Large intestine (tissue), 3 donors: ENCODE data around the gene OR4K17. TPM values are rescaled to one million over a fixed set of nuclear protein-coding genes. Genes with fewer than 3 reads are reported as not detected.
"Not testable (repeated sequence)": the region's sequence is repeated elsewhere in the genome, so short reads cannot be mapped to it uniquely, and the experiment has no call there.

Experiments used
- DNase-seq, 2 donors: peaks; one replicate each; pipeline versions ENCODE4 v3.0.0 to v3.0.0-alpha.2; 2013
- H3K27ac ChIP-seq: one replicate; pipeline ENCODE4 v1.5.1; 2013; ENCODE audit warnings: low read length
- H3K27me3 ChIP-seq: 2 replicates; pipeline ENCODE4 v1.6.1; 2013; ENCODE audit warnings: low read length; ENCODE audit not compliant: control insufficient read depth, insufficient read depth
- H3K36me3 ChIP-seq: 2 replicates; pipeline ENCODE4 v1.6.1; 2013; ENCODE audit warnings: low read length; ENCODE audit not compliant: control insufficient read depth, insufficient read depth
- H3K4me1 ChIP-seq: one replicate; pipeline ENCODE4 v1.6.1; 2013; ENCODE audit warnings: low read length; ENCODE audit not compliant: control insufficient read depth, insufficient read depth
- H3K4me3 ChIP-seq: one replicate; pipeline ENCODE4 v1.5.1; 2013; ENCODE audit warnings: low read length
- H3K9me3 ChIP-seq: one replicate; pipeline ENCODE4 v1.6.1; 2013; ENCODE audit warnings: mild to moderate bottlenecking, low read depth, low read length, moderate library complexity; ENCODE audit not compliant: control insufficient read depth
- polyA plus RNA-seq: library from polyadenylated mRNA; unstranded; fragments of 120-200 nt; gene quantifications from one replicate; pipeline ENCODE4 v1.2.1, GENCODE V29; 2013

The OR4K17 gene
- polyA plus RNA-seq, 1 donor = not detected

DNA sequence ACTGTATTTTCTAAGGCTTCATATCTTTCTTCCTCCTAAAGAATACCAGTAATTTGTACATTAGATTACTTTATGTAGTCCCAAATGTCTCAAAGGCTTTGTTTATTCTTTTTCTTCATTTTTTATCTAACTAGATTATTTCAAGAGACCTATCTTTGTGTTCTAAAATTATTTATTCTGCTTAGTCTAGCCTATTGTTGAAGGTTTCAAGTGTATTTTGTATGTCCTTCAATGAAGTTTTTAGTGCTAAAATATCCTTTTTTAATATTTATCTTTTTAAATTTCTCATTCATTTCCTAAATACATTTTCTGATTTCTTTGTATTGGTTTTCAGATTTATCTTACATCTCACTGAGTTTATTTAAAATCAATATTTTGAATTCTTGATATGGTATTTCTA is 53.9 kb downstream of the OR4K17 start:
- Histone ChIP-seq H3K27ac (no peak overlapping the region), H3K4me3 (no peak overlapping the region), H3K4me1 (no peaks in the 10 kb centered on the region), H3K27me3 (no peaks in the 10 kb centered on the region), H3K36me3 (no peaks in the 10 kb centered on the region), H3K9me3 (peaks cover 4% of the 10 kb centered on the region)
- DNase-seq = no peak

DNA sequence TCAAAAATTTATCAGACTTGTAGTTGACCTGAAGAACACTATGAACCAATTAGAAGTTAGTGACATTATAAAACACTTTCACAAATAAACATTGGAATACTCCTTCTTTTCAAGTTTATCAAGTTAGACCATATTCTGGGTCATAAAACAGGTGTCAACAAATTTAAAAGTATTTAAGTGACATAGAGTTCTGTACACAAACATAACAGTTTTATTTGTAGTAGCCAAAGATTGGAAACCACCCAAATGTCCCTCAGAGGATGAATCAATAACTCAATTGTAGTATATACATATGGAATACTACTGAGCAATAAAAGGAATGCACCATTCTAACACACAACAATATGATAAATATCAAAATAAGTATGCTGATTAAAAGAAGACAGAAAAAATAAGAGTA is 56.6 kb downstream of the OR4K17 start:
- Histone ChIP-seq H3K27ac (no peak overlapping the region), H3K4me3 (no peak overlapping the region), H3K27me3 (no peaks in the 10 kb centered on the region), H3K4me1 (no peaks in the 10 kb centered on the region), H3K36me3 (no peaks in the 10 kb centered on the region), H3K9me3 (peaks cover 4% of the 10 kb centered on the region)
- DNase-seq = no peak

DNA sequence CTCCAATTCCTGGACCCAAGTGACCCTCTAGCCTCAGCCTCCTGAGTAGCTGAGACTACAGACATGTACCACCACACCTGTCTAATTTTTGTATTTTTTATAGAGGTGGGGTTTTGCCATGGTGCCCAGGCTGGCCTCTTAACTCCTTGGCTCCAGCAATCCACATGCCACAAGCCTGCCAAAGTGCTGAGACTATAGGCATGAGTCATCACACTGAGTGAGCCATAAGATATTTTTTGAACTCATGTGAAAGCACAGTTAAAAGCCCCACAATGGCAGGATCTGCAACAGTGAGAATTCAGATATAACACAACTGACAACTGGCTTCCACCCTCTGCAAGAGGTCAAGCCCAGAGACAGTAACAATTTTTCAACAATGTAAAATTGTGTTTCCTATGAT is 59.3 kb downstream of the OR4K17 start:
- not testable (repeated sequence) for H3K4me1 ChIP-seq, H3K27me3 ChIP-seq, H3K9me3 ChIP-seq, H3K4me3 ChIP-seq, H3K27ac ChIP-seq, H3K36me3 ChIP-seq, DNase-seq

Other genes starting within 250 kb of the OR4K17 start
- not detected for gene OR4K2, start 235.6 kb upstream of the OR4K17 start, polyA plus RNA-seq
- not detected for gene OR4K5, start 190.1 kb upstream of the OR4K17 start, polyA plus RNA-seq
- gene OR4K1, start 179.8 kb upstream of the OR4K17 start, polyA plus RNA-seq = not detected
- gene OR4K15, start 135.1 kb upstream of the OR4K17 start, polyA plus RNA-seq = not detected
- gene OR4Q2, start 108.6 kb upstream of the OR4K17 start, polyA plus RNA-seq = not detected
- not detected for gene OR4K14, start 91.4 kb upstream of the OR4K17 start, polyA plus RNA-seq
- gene OR4K13, start 74.7 kb upstream of the OR4K17 start, polyA plus RNA-seq = not detected
- not detected for gene OR4L1, start 50.7 kb upstream of the OR4K17 start, polyA plus RNA-seq
- not detected for gene OR4N5, start 28.1 kb downstream of the OR4K17 start, polyA plus RNA-seq
- not detected for gene OR11G2, start 80.2 kb downstream of the OR4K17 start, polyA plus RNA-seq
- gene OR11H6, start 113.0 kb downstream of the OR4K17 start, polyA plus RNA-seq = not detected
- gene OR11H7, start 118.2 kb downstream of the OR4K17 start, polyA plus RNA-seq = 0.34 TPM
- not detected for gene OR11H4, start 128.5 kb downstream of the OR4K17 start, polyA plus RNA-seq
- gene TTC5, start 195.2 kb downstream of the OR4K17 start, polyA plus RNA-seq = 14.2 TPM
- gene CCNB1IP1, start 222.5 kb downstream of the OR4K17 start, polyA plus RNA-seq = 67.7 TPM
- gene PARP2, start 232.9 kb downstream of the OR4K17 start, polyA plus RNA-seq = 30.9 TPM